ENCODE results near the gene MS4A15. TPM values are rescaled to one million over a fixed set of nuclear protein-coding genes. Genes with fewer than 3 reads are reported as not detected.
"Not testable (repeated sequence)": the region's sequence is repeated elsewhere in the genome, so short reads cannot be mapped to it uniquely, and the experiment has no call there.

The MS4A15 gene
- total RNA-seq, 1 donor from 2014 or later = not detected

GRCh38 chr11:60798631-60799030 is 42.0 kb downstream of the MS4A15 start:
- DNase-seq (ENCODE audit: low spot score) = no peak

GRCh38 chr11:60801194-60801593 is 44.5 kb downstream of the MS4A15 start:
- DNase-seq (ENCODE audit: low spot score) = no peak

- DNase-seq (ENCODE audit: low spot score) = no peak
Observed at GRCh38 chr11:60803273-60803936, 46.7 kb downstream of the MS4A15 start.

GRCh38 chr11:60809249-60809648 is 52.6 kb downstream of the MS4A15 start:
- DNase-seq (ENCODE audit: low spot score) = no peak

GRCh38 chr11:60809691-60810090 is 53.0 kb downstream of the MS4A15 start:
- DNase-seq (ENCODE audit: low spot score) = no peak

- DNase-seq (ENCODE audit: low spot score) = no peak
Observed at GRCh38 chr11:60810151-60810550, 53.5 kb downstream of the MS4A15 start.

DNA sequence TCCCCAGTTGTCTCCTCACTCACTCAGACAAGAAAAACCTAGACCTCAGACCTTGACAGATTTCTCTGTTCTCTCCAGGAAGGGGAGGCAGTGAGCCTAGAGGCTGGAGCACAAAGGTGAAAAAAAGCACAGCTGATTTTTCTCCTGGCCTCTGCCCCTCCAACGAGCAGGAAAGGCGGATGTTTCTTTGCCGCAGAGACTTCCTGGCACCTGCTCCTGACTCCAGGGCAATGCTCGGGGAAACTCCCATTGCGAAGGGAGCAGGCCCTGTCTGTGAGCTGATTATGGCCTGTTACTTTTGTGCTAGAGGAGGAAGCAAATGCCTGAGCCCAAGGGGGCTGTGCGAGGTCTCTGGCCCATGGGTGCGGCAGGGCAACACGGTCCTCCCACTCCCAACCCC is 53.9 kb downstream of the MS4A15 start:
- no peak for DNase-seq (ENCODE audit: low spot score)

GRCh38 chr11:60813324-60813723 is 56.7 kb downstream of the MS4A15 start:
- no peak for DNase-seq (ENCODE audit: low spot score)

DNA sequence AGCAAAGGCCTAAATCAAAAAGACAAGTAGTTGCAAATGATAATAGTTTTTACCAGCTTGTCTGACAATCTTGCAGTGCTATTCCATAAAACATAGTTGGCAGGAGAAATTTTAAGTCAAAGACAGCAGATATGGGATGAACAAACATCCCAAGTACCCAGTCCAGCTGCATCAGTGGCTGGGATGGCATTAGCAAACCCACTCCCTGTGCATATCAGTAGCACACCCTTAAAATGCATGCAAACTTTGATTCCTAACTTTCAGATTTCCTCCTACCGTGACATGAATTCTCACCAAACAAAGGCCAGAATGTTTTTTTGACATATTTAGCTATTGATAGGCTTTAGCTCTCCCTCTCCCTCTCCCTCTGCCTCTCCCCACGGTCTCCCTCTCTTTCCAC is 57.4 kb downstream of the MS4A15 start:
- DNase-seq (ENCODE audit: low spot score) = no peak

- DNase-seq (ENCODE audit: low spot score) = no peak
Observed at GRCh38 chr11:60816590-60817157, 60.0 kb downstream of the MS4A15 start.

DNA sequence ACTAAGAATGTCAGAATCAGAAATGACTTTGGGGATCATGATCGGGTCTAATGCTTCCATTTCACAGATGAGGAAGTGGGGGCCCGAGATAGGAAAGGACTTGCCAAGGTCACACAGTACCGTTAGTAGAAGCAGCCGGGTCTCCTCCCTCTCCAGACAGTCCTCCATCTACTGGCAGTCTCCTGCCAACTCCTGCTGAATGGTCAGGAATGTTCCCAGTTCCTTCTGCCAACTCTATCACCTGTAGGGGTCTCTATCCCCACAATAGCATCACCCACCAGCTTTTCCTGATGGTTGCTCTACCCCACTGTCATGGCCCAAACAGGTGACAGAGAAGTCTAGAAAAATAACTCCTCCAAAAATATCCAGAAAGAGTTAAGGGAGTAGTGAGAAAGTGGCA is 61.4 kb downstream of the MS4A15 start:
- no peak for DNase-seq (ENCODE audit: low spot score)

DNA sequence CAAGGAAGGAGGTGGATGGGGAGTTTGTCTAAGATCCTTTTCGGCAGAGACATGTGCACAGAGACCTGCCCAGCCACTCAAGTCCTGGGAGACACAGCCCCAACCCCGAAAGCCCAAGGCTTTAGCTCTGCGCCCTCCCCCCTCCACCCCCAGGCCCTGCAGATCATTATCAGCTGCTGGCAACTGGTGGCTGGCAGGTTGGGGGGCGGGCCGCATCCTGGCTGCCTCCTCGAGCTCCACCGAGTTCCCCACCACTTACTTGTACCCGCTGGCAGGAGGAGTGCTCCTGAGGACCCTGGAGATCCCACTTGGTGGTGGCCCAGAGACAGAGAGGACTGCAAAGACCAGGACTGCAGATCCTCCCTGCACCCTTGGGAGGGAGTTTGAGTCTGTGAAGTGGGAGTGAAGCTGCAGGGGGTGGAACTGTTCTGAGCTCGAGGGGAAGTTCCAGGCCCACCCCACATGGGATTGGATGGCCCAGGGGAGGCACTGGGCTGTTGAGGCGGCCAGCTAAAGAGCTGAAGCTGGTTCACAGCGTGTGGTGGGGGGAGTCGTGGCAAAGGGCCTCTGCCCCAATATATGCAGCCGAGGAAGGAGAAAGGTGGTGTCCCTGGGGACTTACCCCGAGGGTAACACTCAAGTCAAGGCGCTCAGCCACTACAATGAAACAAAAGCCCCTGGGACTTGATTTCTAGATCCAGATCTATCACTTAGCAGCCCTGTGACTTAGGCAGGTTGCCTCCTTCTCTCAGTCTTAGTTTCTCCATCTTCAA is 65.3 kb downstream of the MS4A15 start:
- no peak for DNase-seq (ENCODE audit: low spot score)

DNA sequence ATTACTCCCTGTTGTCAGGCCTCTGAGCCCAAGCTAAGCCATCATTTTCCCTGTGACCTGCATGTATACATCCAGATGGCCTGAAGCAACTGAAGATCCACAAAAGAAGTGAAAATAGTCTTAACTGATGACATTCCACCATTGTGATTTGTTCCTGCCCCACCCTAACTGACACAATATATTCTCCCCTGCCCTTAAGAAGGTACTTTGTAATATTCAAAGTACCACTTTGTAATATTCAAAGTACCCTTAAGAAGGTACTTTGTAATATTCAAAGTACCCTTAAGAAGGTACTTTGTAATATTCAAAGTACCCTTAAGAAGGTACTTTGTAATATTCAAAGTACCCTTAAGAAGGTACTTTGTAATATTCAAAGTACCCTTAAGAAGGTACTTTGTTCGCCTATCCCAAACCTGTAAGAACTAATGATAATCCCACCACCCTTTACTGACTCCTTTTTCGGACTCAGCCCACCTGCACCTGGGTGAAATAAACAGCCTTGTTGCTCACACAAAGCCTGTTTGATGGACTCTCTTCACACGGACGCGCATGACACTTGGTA is 67.2 kb downstream of the MS4A15 start:
- DNase-seq (ENCODE audit: low spot score) = not testable (repeated sequence)

- no peak for DNase-seq (ENCODE audit: low spot score)
Observed at GRCh38 chr11:60825118-60825517, 68.5 kb downstream of the MS4A15 start.

DNA sequence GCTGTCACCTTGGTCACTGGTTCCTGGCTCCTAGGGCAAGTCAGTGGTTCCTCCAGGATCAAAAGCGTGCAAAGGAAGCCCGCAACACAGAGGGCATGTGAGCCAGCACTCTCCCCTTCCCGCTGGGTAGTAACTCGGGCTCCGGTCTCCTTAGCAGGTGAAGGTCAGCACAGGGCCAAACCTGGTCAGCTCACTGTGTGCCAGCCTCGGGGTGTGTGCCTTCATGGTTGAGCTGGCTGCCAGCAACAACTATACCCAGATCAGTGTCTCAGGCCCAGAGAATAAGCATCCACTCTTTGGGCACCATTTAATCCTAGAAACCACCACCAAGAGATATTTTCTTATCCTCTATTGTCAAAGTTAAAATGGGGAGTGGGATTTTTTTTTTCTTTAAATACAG is 69.1 kb downstream of the MS4A15 start:
- DNase-seq (ENCODE audit: low spot score) = no peak

Other genes with a start within 250 kb of the MS4A15 start
- not detected for gene MS4A13, start 241.5 kb upstream of the MS4A15 start, total RNA-seq
- gene MS4A8, start 57.3 kb upstream of the MS4A15 start, total RNA-seq = 0.48 TPM
- not detected for gene MS4A18, start 32.1 kb upstream of the MS4A15 start, total RNA-seq
- not detected for gene MS4A10, start 28.5 kb downstream of the MS4A15 start, total RNA-seq
- 40.4 TPM for gene CCDC86, start 85.2 kb downstream of the MS4A15 start, total RNA-seq
- 0.19 TPM for gene PTGDR2, start 99.1 kb downstream of the MS4A15 start, total RNA-seq
- 1.4 TPM for gene ZP1, start 110.7 kb downstream of the MS4A15 start, total RNA-seq
- gene PRPF19, start 149.7 kb downstream of the MS4A15 start, total RNA-seq = 68.3 TPM
- gene TMEM109, start 157.3 kb downstream of the MS4A15 start, total RNA-seq = 116 TPM
- 6.7 TPM for gene TMEM132A, start 167.6 kb downstream of the MS4A15 start, total RNA-seq
- 47.4 TPM for gene SLC15A3, start 195.3 kb downstream of the MS4A15 start, total RNA-seq
- 0.87 TPM for gene CD6, start 214.8 kb downstream of the MS4A15 start, total RNA-seq